ENCODE results near the gene MSS51. TPM values are rescaled to one million over a fixed set of nuclear protein-coding genes. Genes with fewer than 3 reads are reported as not detected.

MSS51 gene
- total RNA-seq, 4 donors from 2014 or later: 1.4 to 2.4 (median 2.0) TPM

DNA sequence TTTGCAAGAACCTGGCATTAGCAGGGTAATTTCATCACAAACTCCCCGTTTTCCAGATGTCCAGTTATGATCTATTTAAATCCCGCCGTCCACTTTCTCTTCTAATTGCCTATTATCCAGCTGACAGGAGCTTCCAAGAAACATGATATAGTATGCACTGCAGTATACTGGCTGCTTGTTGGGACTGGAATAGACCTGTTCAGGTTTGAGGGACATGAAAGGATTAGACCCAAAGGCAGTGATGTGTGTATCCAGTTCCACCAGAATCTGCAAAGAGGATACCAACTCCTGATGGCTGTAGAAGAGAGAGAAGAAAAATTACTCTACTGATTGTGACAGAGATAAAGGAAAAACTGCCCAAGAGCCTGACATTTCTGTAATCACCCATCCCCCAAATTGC, 8.9 kb downstream of the MSS51 start:
- intact Hi-C loops (cut with DNase I; ENCODE audit: low total_unique reads): no loop called here
- no peak overlapping the region for H3K4me3 ChIP-seq
- in situ Hi-C loops (cut with MboI; ENCODE audit: low pct_ligation_motif_present in 1 of 4, low pct_unique_long_range_greater_than_20kb in 1 of 4, low sequenced_read_pairs in 3 of 4): no loop called here
- no peak for DNase-seq
- H3K27me3 ChIP-seq: no peaks in the 10 kb centered on the region
- H3K4me1 ChIP-seq: no peaks in the 10 kb centered on the region
- 94 to 95% methylated on average over 3 of the region's 3 CpGs for WGBS, 2 donors (ENCODE audit: low coverage in 1 of 2)
- peaks cover 0 to 34% (median 7%) of the 10 kb centered on the region in 4 donors for H3K36me3 ChIP-seq
- no peak for TF ChIP-seq POLR2A (IDR thresholded peaks at IDR 0.05)
- TF ChIP-seq EP300 (IDR thresholded peaks at IDR 0.05; ENCODE audit: low read depth): no peak
- no peaks in the 10 kb centered on the region for H3K9me3 ChIP-seq
- no peak overlapping the region for H3K27ac ChIP-seq

DNA sequence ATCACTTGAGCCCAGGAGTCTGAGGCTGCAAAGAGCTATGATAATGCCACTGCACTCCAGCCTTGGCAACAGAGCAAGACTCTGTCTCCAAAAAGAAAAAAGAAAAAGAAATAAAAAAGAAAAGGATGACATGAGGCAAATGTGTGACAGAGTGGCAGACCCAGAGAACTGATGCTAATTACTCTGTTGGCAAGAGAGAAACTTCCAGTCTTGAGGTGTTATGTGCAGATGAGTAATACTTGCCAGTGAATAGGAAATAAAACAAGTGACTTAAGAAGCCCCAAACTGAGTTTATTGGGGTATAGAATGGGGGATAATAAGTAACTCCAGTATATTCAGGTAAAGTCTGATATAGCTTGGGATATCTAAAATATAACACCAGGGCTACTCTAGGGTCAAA, 10.1 kb downstream of the MSS51 start:
- DNase-seq: no peak
- in situ Hi-C loops (cut with MboI; ENCODE audit: low pct_ligation_motif_present in 1 of 4, low pct_unique_long_range_greater_than_20kb in 1 of 4, low sequenced_read_pairs in 3 of 4) (no loop called here), intact Hi-C loops (cut with DNase I; ENCODE audit: low total_unique reads) (no loop called here)
- H3K27ac ChIP-seq: no peak overlapping the region
- TF ChIP-seq POLR2A (IDR thresholded peaks at IDR 0.05): no peak
- H3K4me3 ChIP-seq: no peak overlapping the region
- H3K4me1 ChIP-seq: peaks cover 0 to 5% (median 0%) of the 10 kb centered on the region in 4 donors
- no peaks in the 10 kb centered on the region for H3K27me3 ChIP-seq
- peaks cover 0 to 34% (median 7%) of the 10 kb centered on the region in 4 donors for H3K36me3 ChIP-seq
- H3K9me3 ChIP-seq: no peaks in the 10 kb centered on the region

DNA sequence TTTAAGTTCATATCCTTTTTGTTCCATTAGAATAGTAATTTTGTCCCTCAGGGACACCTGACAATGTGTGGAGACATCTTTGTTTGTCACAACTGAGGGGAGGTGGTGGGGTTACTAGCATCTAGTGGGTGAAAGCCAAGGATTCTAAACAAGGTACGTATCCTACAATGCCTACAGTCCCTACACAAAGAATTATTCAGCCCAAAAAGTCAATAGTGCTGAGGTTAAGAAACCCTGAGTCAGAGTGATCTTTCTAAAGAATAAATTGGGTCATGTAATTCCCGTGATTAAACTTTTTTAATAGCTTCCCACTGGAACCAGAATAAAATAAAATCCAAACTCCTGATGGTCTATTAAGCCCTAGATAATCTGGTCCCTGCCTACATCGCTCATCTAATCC, 16.8 kb downstream of the MSS51 start:
- Histone ChIP-seq H3K27me3 (no peaks in the 10 kb centered on the region), H3K9me3 (no peaks in the 10 kb centered on the region), H3K27ac (no peak overlapping the region), H3K36me3 (no peaks in the 10 kb centered on the region), H3K4me3 (no peak overlapping the region), H3K4me1 (peaks cover 5 to 31% (median 17%) of the 10 kb centered on the region in 4 donors)
- no peak for DNase-seq
- in situ Hi-C loops (cut with MboI; ENCODE audit: low pct_ligation_motif_present in 1 of 4, low pct_unique_long_range_greater_than_20kb in 1 of 4, low sequenced_read_pairs in 3 of 4): no loop called here
- 91 to 93% methylated on average over 3 of the region's 3 CpGs for WGBS, 2 donors (ENCODE audit: low coverage in 1 of 2)
- intact Hi-C loops (cut with DNase I; ENCODE audit: low total_unique reads): no loop called here
- TF ChIP-seq POLR2AphosphoS5 (IDR thresholded peaks at IDR 0.05) (no peak), POLR2A (IDR thresholded peaks at IDR 0.05) (no peak), EP300 (IDR thresholded peaks at IDR 0.05; ENCODE audit: low read depth) (no peak)
- TF ChIP-seq, protein P1, sequence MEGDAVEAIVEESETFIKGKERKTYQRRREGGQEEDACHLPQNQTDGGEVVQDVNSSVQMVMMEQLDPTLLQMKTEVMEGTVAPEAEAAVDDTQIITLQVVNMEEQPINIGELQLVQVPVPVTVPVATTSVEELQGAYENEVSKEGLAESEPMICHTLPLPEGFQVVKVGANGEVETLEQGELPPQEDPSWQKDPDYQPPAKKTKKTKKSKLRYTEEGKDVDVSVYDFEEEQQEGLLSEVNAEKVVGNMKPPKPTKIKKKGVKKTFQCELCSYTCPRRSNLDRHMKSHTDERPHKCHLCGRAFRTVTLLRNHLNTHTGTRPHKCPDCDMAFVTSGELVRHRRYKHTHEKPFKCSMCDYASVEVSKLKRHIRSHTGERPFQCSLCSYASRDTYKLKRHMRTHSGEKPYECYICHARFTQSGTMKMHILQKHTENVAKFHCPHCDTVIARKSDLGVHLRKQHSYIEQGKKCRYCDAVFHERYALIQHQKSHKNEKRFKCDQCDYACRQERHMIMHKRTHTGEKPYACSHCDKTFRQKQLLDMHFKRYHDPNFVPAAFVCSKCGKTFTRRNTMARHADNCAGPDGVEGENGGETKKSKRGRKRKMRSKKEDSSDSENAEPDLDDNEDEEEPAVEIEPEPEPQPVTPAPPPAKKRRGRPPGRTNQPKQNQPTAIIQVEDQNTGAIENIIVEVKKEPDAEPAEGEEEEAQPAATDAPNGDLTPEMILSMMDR (IDR thresholded peaks at IDR 0.05): no peak

DNA sequence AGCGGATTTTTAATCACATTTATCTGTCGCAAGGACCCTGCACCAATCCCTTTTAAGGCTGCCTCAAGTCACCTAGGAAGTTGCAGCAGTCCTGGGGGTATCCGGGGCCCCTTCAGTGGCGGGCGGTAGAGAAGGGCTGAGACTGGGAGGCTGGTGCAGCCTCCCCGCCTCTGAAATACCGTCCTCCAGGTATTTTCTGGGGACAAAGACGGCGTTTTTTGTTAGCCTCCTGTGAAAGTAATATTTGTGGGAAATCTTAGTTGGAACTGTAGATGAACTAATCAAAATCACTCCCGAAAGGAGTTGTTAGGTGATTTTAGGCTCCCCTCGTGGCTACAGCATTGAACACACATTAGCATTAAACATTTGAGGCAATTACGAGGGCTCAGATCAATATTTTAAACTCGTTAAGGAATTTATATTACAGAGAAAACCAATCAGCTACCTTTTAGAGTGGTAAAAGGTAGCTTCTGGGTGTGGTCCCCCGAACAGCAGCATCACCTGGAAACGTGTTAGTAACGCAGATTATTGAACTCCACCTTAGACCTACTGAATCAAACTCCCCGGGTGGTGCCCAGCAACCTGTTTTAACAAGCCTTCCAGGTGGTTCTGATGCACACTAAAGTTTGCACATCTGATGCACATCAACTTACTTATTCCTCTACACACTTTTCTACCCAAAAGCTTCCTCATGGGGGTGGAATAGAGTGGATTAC, 19.0 kb downstream of the MSS51 start:
- peak overlapping the region; percentile 64 to 89 (median 80) for H3K4me3 ChIP-seq
- in situ Hi-C loops (cut with MboI; ENCODE audit: low pct_ligation_motif_present in 1 of 4, low pct_unique_long_range_greater_than_20kb in 1 of 4, low sequenced_read_pairs in 3 of 4) (no loop called here), intact Hi-C loops (cut with DNase I; ENCODE audit: low total_unique reads) (no loop called here)
- no peak for TF ChIP-seq POLR2AphosphoS5 (IDR thresholded peaks at IDR 0.05)
- TF ChIP-seq, protein P1 (IDR thresholded peaks at IDR 0.05): peak in 4 of 5 experiments; percentile 1 to 53 (median 30)
- WGBS, 2 donors (ENCODE audit: low coverage in 1 of 2): 4 to 5% methylated on average over 4 to 17 of the region's 17 CpGs
- no peaks in the 10 kb centered on the region for H3K9me3 ChIP-seq
- no peaks in the 10 kb centered on the region for H3K36me3 ChIP-seq
- H3K27ac ChIP-seq: peak overlapping the region; percentile 93 to 98 (median 96)
- no peaks in the 10 kb centered on the region for H3K27me3 ChIP-seq
- H3K4me1 ChIP-seq: peaks cover 5 to 42% (median 17%) of the 10 kb centered on the region in 4 donors
- DNase-seq: peak; percentile 48

DNA sequence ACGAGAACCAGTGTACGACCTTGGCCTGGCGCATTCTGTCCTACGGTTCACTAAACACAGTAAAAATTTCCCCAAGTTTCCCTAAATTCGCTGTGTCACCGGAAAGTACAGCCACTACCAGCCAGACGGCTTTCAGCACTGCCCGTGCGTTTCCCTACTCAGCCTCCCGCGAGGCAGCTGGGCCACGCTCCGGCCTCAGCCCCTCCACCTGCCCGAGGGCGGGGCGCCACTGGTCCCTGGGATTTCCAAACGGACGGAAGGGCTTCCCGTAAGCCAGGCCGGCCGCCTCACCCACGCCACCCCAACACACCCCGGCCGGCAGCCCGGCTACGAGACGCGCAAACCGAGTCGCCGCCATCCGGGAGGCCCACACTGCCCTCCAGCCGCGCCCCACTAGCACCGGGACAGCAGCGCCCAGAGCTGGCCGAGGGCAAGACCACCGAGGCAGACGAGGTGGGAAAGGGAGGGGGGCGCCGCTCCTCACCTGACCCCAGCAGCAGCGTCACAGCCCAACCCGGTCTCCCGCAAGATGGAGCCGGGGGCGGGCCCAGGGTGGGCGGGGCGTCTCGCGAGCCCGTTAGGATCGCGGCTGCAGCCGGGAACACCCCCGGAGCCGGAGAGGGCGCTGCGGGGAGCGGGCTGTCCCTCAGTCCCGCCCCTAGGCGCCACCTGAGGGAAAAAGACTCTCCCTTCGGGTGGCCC, 19.7 kb downstream of the MSS51 start, which contains the start of gene ANXA7:
Gene ANXA7 (minus strand): TSS at position 531 of the 702 bp plus-strand sequence. CDS start 13,202 bp downstream, outside the sequence.
- peaks cover 5 to 44% (median 17%) of the 10 kb centered on the region in 4 donors for H3K4me1 ChIP-seq
- no peaks in the 10 kb centered on the region for H3K9me3 ChIP-seq
- in situ Hi-C loops (cut with MboI; ENCODE audit: low pct_ligation_motif_present in 1 of 4, low pct_unique_long_range_greater_than_20kb in 1 of 4, low sequenced_read_pairs in 3 of 4): no loop called here
- intact Hi-C loops (cut with DNase I; ENCODE audit: low total_unique reads): no loop called here
- 0% methylated on average over 52 of the region's 62 CpGs; no CpG with 5 or more reads in 1 of the 2 donors for WGBS, 2 donors (ENCODE audit: low coverage in 1 of 2)
- no peaks in the 10 kb centered on the region for H3K27me3 ChIP-seq
- peak; percentile 97 for DNase-seq
- TF ChIP-seq POLR2A (IDR thresholded peaks at IDR 0.05) (peak; percentile 82), EP300 (IDR thresholded peaks at IDR 0.05; ENCODE audit: low read depth) (no peak), POLR2AphosphoS5 (IDR thresholded peaks at IDR 0.05) (peak; percentile 74 to 94 (median 94))
- TF ChIP-seq, protein P1 (IDR thresholded peaks at IDR 0.05): peak in 2 of 5 experiments; percentile 33 to 37
- no peaks in the 10 kb centered on the region for H3K36me3 ChIP-seq
- H3K4me3 ChIP-seq: peak within 1 kb of the TSS; percentile 64 to 89 (median 80)
- peak within 1 kb of the TSS; percentile 93 to 98 (median 96) for H3K27ac ChIP-seq

All from transverse colon (tissue), 4 donors.